Esophagus (tissue), 2 donors: ENCODE measurements around the gene LRRIQ4. TPM values are rescaled to one million over a fixed set of nuclear protein-coding genes. Genes with fewer than 3 reads are reported as not detected.

Experiments
- H3K27ac ChIP-seq, 2 donors: one replicate each; pipeline ENCODE4 v1.5.1; 2013; ENCODE audit warnings: low read depth in 2 of 2, mild to moderate bottlenecking in 2 of 2, inconsistent platforms in 1 of 2, low read length in 1 of 2, moderate library complexity in 1 of 2
- H3K27me3 ChIP-seq, 2 donors: one replicate each; pipeline ENCODE4 v1.6.1; 2013; ENCODE audit warnings: low read length in 2 of 2, control low read depth in 1 of 2, mild to moderate bottlenecking in 1 of 2; ENCODE audit not compliant: insufficient read depth in 2 of 2, control insufficient read depth in 1 of 2
- H3K36me3 ChIP-seq, 2 donors: one replicate each; pipeline ENCODE4 v1.6.1; 2013; ENCODE audit warnings: low read length in 1 of 2; ENCODE audit not compliant: control insufficient read depth in 2 of 2, insufficient read depth in 2 of 2
- H3K4me1 ChIP-seq, 2 donors: one replicate each; pipeline ENCODE4 v1.6.1; 2013; ENCODE audit warnings: low read length in 1 of 2; ENCODE audit not compliant: control insufficient read depth in 2 of 2, insufficient read depth in 2 of 2
- H3K4me3 ChIP-seq, 2 donors: one replicate each; pipeline ENCODE4 v1.5.1; 2013; ENCODE audit warnings: low read length in 2 of 2, mild to moderate bottlenecking in 2 of 2, low read depth in 1 of 2, moderate library complexity in 1 of 2
- H3K9me3 ChIP-seq, 2 donors: one replicate each; pipeline ENCODE4 v1.6.1; 2013; ENCODE audit warnings: mild to moderate bottlenecking in 2 of 2, low read depth in 1 of 2, low read length in 1 of 2, moderate library complexity in 1 of 2; ENCODE audit not compliant: control insufficient read depth in 2 of 2, insufficient read depth in 1 of 2
- WGBS, 2 donors: extraction: QIAGEN DNeasy Blood & Tissue Kit; methylation state at CpG; one replicate each; pipeline ENCODE4 v1.1.7; 2013; 5-methylcytosine and 5-hydroxymethylcytosine counted together
- polyA plus RNA-seq, 2 donors: library from polyadenylated mRNA; stranded (reverse); fragments of 200-250 nt; gene quantifications; one replicate each; pipeline ENCODE4 v1.2.3, GENCODE V29; 2013
- donor health status: healthy with polysubstance abuse.
- donor health status: Bipolar disorder and iron deficiency.

LRRIQ4 gene
- polyA plus RNA-seq, 2 donors: not detected

- Histone ChIP-seq H3K27me3 (no peaks in the 10 kb centered on the region), H3K27ac (no peak overlapping the region), H3K9me3 (no peaks in the 10 kb centered on the region), H3K4me3 (peak overlapping the region in 1 of 2 donors; percentile 63), H3K4me1 (no peaks in the 10 kb centered on the region), H3K36me3 (peaks cover 4 to 9% of the 10 kb centered on the region in 2 donors)
- 28 to 38% methylated on average over 5 of the region's 5 CpGs for WGBS, 2 donors
Observed at GRCh38 chr3:169774186-169774585, 38.5 kb upstream of the LRRIQ4 start.

GRCh38 chr3:169777822-169778221 is 34.8 kb upstream of the LRRIQ4 start:
- WGBS, 2 donors: 75 to 95% methylated on average over 4 of the region's 4 CpGs
- H3K4me1 ChIP-seq: no peaks in the 10 kb centered on the region
- peaks cover 6 to 15% of the 10 kb centered on the region in 2 donors for H3K36me3 ChIP-seq
- no peaks in the 10 kb centered on the region for H3K9me3 ChIP-seq
- no peaks in the 10 kb centered on the region for H3K27me3 ChIP-seq
- no peak overlapping the region for H3K4me3 ChIP-seq
- H3K27ac ChIP-seq: no peak overlapping the region

- H3K36me3 ChIP-seq: peaks cover 6 to 15% of the 10 kb centered on the region in 2 donors
- H3K4me1 ChIP-seq: no peaks in the 10 kb centered on the region
- H3K27ac ChIP-seq: no peak overlapping the region
- no peaks in the 10 kb centered on the region for H3K9me3 ChIP-seq
- H3K4me3 ChIP-seq: no peak overlapping the region
- H3K27me3 ChIP-seq: no peaks in the 10 kb centered on the region
- WGBS, 2 donors: 56 to 59% methylated on average over 2 of the region's 2 CpGs
Observed at GRCh38 chr3:169780742-169781141, 31.9 kb upstream of the LRRIQ4 start.

GRCh38 chr3:169781209-169781855 is 31.3 kb upstream of the LRRIQ4 start:
- peaks cover 6 to 15% of the 10 kb centered on the region in 2 donors for H3K36me3 ChIP-seq
- no peak overlapping the region for H3K4me3 ChIP-seq
- no peaks in the 10 kb centered on the region for H3K9me3 ChIP-seq
- no peak overlapping the region for H3K27ac ChIP-seq
- 85 to 89% methylated on average over 4 of the region's 4 CpGs for WGBS, 2 donors
- H3K4me1 ChIP-seq: no peaks in the 10 kb centered on the region
- H3K27me3 ChIP-seq: no peaks in the 10 kb centered on the region

- WGBS, 2 donors: 96 to 97% methylated on average over 4 of the region's 4 CpGs
- no peaks in the 10 kb centered on the region for H3K9me3 ChIP-seq
- H3K27ac ChIP-seq: no peak overlapping the region
- H3K36me3 ChIP-seq: peaks cover 0 to 4% of the 10 kb centered on the region in 2 donors
- H3K27me3 ChIP-seq: no peaks in the 10 kb centered on the region
- no peak overlapping the region for H3K4me3 ChIP-seq
- H3K4me1 ChIP-seq: no peaks in the 10 kb centered on the region
Observed at GRCh38 chr3:169787120-169787519, 25.6 kb upstream of the LRRIQ4 start.

GRCh38 chr3:169787791-169788190 is 24.9 kb upstream of the LRRIQ4 start:
- Histone ChIP-seq H3K27me3 (no peaks in the 10 kb centered on the region), H3K4me3 (no peak overlapping the region), H3K27ac (no peak overlapping the region), H3K4me1 (no peaks in the 10 kb centered on the region), H3K9me3 (no peaks in the 10 kb centered on the region), H3K36me3 (peaks cover 0 to 4% of the 10 kb centered on the region in 2 donors)
- WGBS, 2 donors: 78 to 82% methylated on average over 1 of the region's 1 CpG

- Histone ChIP-seq H3K4me3 (no peak overlapping the region), H3K27me3 (no peaks in the 10 kb centered on the region), H3K9me3 (no peaks in the 10 kb centered on the region), H3K4me1 (no peaks in the 10 kb centered on the region), H3K36me3 (peaks cover 0 to 4% of the 10 kb centered on the region in 2 donors), H3K27ac (no peak overlapping the region)
Observed at GRCh38 chr3:169790219-169790618, 22.5 kb upstream of the LRRIQ4 start.

- Histone ChIP-seq H3K4me3 (no peak overlapping the region), H3K4me1 (no peaks in the 10 kb centered on the region), H3K27ac (no peak overlapping the region), H3K27me3 (no peaks in the 10 kb centered on the region), H3K36me3 (peaks cover 0 to 4% of the 10 kb centered on the region in 2 donors), H3K9me3 (no peaks in the 10 kb centered on the region)
- 91 to 94% methylated on average over 4 of the region's 4 CpGs for WGBS, 2 donors
Observed at GRCh38 chr3:169790687-169791429, 21.8 kb upstream of the LRRIQ4 start.

- Histone ChIP-seq H3K27ac (no peak overlapping the region), H3K4me3 (no peak overlapping the region), H3K36me3 (peaks cover 0 to 4% of the 10 kb centered on the region in 2 donors), H3K4me1 (no peaks in the 10 kb centered on the region), H3K9me3 (no peaks in the 10 kb centered on the region), H3K27me3 (no peaks in the 10 kb centered on the region)
- WGBS, 2 donors: 89 to 99% methylated on average over 1 of the region's 1 CpG
Observed at GRCh38 chr3:169792359-169792758, 20.3 kb upstream of the LRRIQ4 start.

- no peak overlapping the region for H3K27ac ChIP-seq
- H3K4me1 ChIP-seq: no peaks in the 10 kb centered on the region
- H3K36me3 ChIP-seq: no peaks in the 10 kb centered on the region
- no peaks in the 10 kb centered on the region for H3K9me3 ChIP-seq
- H3K4me3 ChIP-seq: no peak overlapping the region
- H3K27me3 ChIP-seq: no peaks in the 10 kb centered on the region
- WGBS, 2 donors: 90 to 93% methylated on average over 3 of the region's 3 CpGs
Observed at GRCh38 chr3:169804681-169805080, 8.0 kb upstream of the LRRIQ4 start.
